ENCODE results near the gene ANKRD34C. TPM values are rescaled to one million over a fixed set of nuclear protein-coding genes. Genes with fewer than 3 reads are reported as not detected.
A peak's percentile ranks its signal among the peaks of the same experiment; 100 is the strongest.

The ANKRD34C gene
- total RNA-seq, 2 experiments from 2014 or later: not detected

GRCh38 chr15:79290642-79291275 lies 8.2 kb downstream of the ANKRD34C start:
- TF ChIP-seq CTCF (conservative IDR thresholded peaks at IDR 0.05; ENCODE audit: low read length) (no peak), EZH2phosphoT487 (IDR thresholded peaks at IDR 0.05; ENCODE audit: borderline replicate concordance, low read depth, low read length) (no peak)
- BruUV-seq (replicated peaks): no TSS peak
- Histone ChIP-seq H3K27ac (ENCODE audit: low read depth, low read length, poor library complexity, severe bottlenecking) (no peak overlapping the region), H3K4me1 (ENCODE audit: insufficient read depth, low read length, poor library complexity, severe bottlenecking) (peaks cover 12% of the 10 kb centered on the region), H3K9me2 (ENCODE audit: insufficient read depth, low read length) (no peaks in the 10 kb centered on the region), H3K4me2 (ENCODE audit: low read length) (peak overlapping the region; percentile 44), H4K20me1 (ENCODE audit: insufficient read depth, low read length) (no peaks in the 10 kb centered on the region), H3K36me3 (ENCODE audit: insufficient read depth, low read length) (no peaks in the 10 kb centered on the region), H3K4me3 (ENCODE audit: low read depth, low read length, poor library complexity, severe bottlenecking) (no peak overlapping the region), H3K79me2 (ENCODE audit: insufficient read depth, low read depth, low read length) (no peaks in the 10 kb centered on the region), H3K9me3 (ENCODE audit: low read length) (no peaks in the 10 kb centered on the region), H2AFZ (ENCODE audit: low read length) (peak overlapping the region; percentile 51)
- DNase-seq (ENCODE audit: low spot score): peak; percentile 12
- POLR2A ChIA-PET: no interaction called here
- intact Hi-C loops (cut with micrococcal nuclease; ENCODE audit: unreplicated experiment): no loop called here
- CTCF ChIA-PET (ENCODE audit: unreplicated experiment): no interaction called here

- H3K9me3 ChIP-seq (ENCODE audit: low read length): no peaks in the 10 kb centered on the region
- no peak for TF ChIP-seq EZH2phosphoT487 (IDR thresholded peaks at IDR 0.05; ENCODE audit: borderline replicate concordance, low read depth, low read length)
- no peak for TF ChIP-seq CTCF (conservative IDR thresholded peaks at IDR 0.05; ENCODE audit: low read length)
- H3K4me1 ChIP-seq (ENCODE audit: insufficient read depth, low read length, poor library complexity, severe bottlenecking): peaks cover 12% of the 10 kb centered on the region
- H3K36me3 ChIP-seq (ENCODE audit: insufficient read depth, low read length): no peaks in the 10 kb centered on the region
- intact Hi-C loops (cut with micrococcal nuclease; ENCODE audit: unreplicated experiment): no loop called here
- no peaks in the 10 kb centered on the region for H3K79me2 ChIP-seq (ENCODE audit: insufficient read depth, low read depth, low read length)
- ChIA-PET POLR2A (no interaction called here), CTCF (ENCODE audit: unreplicated experiment) (no interaction called here)
- H3K9me2 ChIP-seq (ENCODE audit: insufficient read depth, low read length): no peaks in the 10 kb centered on the region
- no peak overlapping the region for H2AFZ ChIP-seq (ENCODE audit: low read length)
- H3K4me2 ChIP-seq (ENCODE audit: low read length): no peak overlapping the region
- no peaks in the 10 kb centered on the region for H4K20me1 ChIP-seq (ENCODE audit: insufficient read depth, low read length)
- DNase-seq (ENCODE audit: low spot score): no peak
- H3K27ac ChIP-seq (ENCODE audit: low read depth, low read length, poor library complexity, severe bottlenecking): no peak overlapping the region
- BruUV-seq (replicated peaks): no TSS peak
- H3K4me3 ChIP-seq (ENCODE audit: low read depth, low read length, poor library complexity, severe bottlenecking): no peak overlapping the region
These were observed 9.5 kb downstream of the ANKRD34C start for GRCh38 chr15:79292011-79292410.

GRCh38 chr15:79294075-79294474 lies 11.6 kb downstream of the ANKRD34C start:
- Histone ChIP-seq H3K4me3 (ENCODE audit: low read depth, low read length, poor library complexity, severe bottlenecking) (no peak overlapping the region), H3K79me2 (ENCODE audit: insufficient read depth, low read depth, low read length) (no peaks in the 10 kb centered on the region), H3K27ac (ENCODE audit: low read depth, low read length, poor library complexity, severe bottlenecking) (no peak overlapping the region), H2AFZ (ENCODE audit: low read length) (no peak overlapping the region), H3K9me3 (ENCODE audit: low read length) (no peaks in the 10 kb centered on the region), H3K4me1 (ENCODE audit: insufficient read depth, low read length, poor library complexity, severe bottlenecking) (peaks cover 12% of the 10 kb centered on the region), H4K20me1 (ENCODE audit: insufficient read depth, low read length) (no peaks in the 10 kb centered on the region), H3K36me3 (ENCODE audit: insufficient read depth, low read length) (no peaks in the 10 kb centered on the region), H3K4me2 (ENCODE audit: low read length) (no peak overlapping the region), H3K9me2 (ENCODE audit: insufficient read depth, low read length) (no peaks in the 10 kb centered on the region)
- DNase-seq (ENCODE audit: low spot score): no peak
- TF ChIP-seq CTCF (conservative IDR thresholded peaks at IDR 0.05; ENCODE audit: low read length): no peak
- TF ChIP-seq EZH2phosphoT487 (IDR thresholded peaks at IDR 0.05; ENCODE audit: borderline replicate concordance, low read depth, low read length): no peak
- intact Hi-C loops (cut with micrococcal nuclease; ENCODE audit: unreplicated experiment): no loop called here
- no TSS peak for BruUV-seq (replicated peaks)
- CTCF ChIA-PET (ENCODE audit: unreplicated experiment): no interaction called here
- POLR2A ChIA-PET: no interaction called here

All from OCI-LY7 (cell line).